SK-N-SH (cell line): ENCODE data around the gene GPNMB.

Experiments
- CTCF ChIP-seq: fragments of 200-600 bp; sonication (generic); IDR thresholded peaks from 2 replicates; pipeline ENCODE4 v1.6.1; 2017; ENCODE audit warnings: antibody characterized with exemption, mild to moderate bottlenecking, moderate library complexity
- NRF1 ChIP-seq: IDR thresholded peaks from 2 replicates; pipeline ENCODE4 v1.6.1; 2012; ENCODE audit warnings: low read depth, mild to moderate bottlenecking, low read length
- RAD21 ChIP-seq: IDR thresholded peaks from 2 replicates; pipeline ENCODE4 v1.6.1; 2012; ENCODE audit warnings: mild to moderate bottlenecking, low read length
- RCOR1 ChIP-seq: fragments of 150-350 bp; IDR thresholded peaks from 2 replicates; pipeline ENCODE4 v1.6.1; 2017; ENCODE audit warnings: antibody characterized with exemption, low read length
- REST ChIP-seq: IDR thresholded peaks from 2 replicates; pipeline ENCODE4 v1.6.1; 2012; ENCODE audit warnings: mild to moderate bottlenecking, low read depth, low read length, moderate library complexity
- RFX5 ChIP-seq: IDR thresholded peaks from 2 replicates; pipeline ENCODE4 v1.6.1; 2012; ENCODE audit warnings: mild to moderate bottlenecking, improper control_type of control experiment, low read length
- TAF1 ChIP-seq: IDR thresholded peaks from 2 replicates; pipeline ENCODE4 v1.6.1; 2012; ENCODE audit warnings: low read depth, mild to moderate bottlenecking, low read length, moderate library complexity, borderline replicate concordance
- USF2 ChIP-seq: fragments of 150-350 bp; IDR thresholded peaks from 2 replicates; pipeline ENCODE4 v1.6.1; 2017; ENCODE audit warnings: antibody characterized with exemption, low read length, low read depth, borderline replicate concordance
- YY1 ChIP-seq: IDR thresholded peaks from 2 replicates; pipeline ENCODE4 v1.4.0; 2012; ENCODE audit warnings: low read depth, mild to moderate bottlenecking
- ZBTB33 ChIP-seq: IDR thresholded peaks from 2 replicates; pipeline ENCODE4 v1.4.0; 2012; ENCODE audit warnings: low read depth, borderline replicate concordance

GRCh38 chr7:23275912-23276311 lies 29.3 kb downstream of the GPNMB start:
- TF ChIP-seq RFX5 (no peak), CTCF (no peak), TAF1 (no peak), REST (no peak), YY1 (no peak), NRF1 (no peak), RAD21 (no peak), ZBTB33 (no peak), RCOR1 (no peak), USF2 (no peak)
